ENCODE results near the gene GPC6.

DNA sequence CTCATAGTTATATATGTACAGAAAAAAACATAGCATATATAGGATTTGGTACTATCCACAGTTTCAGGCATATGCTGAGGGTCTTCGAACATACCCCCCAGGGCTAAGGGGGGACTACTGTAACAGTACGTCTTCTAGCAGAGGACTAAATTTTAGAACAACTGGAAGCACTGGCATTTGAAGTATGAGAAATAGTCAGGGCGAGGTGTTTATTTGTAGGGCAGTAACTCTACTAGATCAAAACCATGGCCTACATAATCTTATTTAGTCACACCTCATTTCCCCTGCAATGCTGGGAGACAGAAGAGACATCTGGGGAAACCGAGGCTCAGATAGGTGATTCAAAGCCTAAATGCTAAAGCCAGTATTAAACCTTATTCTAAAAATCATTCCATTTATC lies 1007.2 kb downstream of the GPC6 start:
- TF ChIP-seq POLR2A (IDR thresholded peaks at IDR 0.05) (no peak), POLR2AphosphoS5 (IDR thresholded peaks at IDR 0.05; ENCODE audit: insufficient read depth in 1 of 2, low read depth in 1 of 2) (no peak)
- TF ChIP-seq, protein P1, sequence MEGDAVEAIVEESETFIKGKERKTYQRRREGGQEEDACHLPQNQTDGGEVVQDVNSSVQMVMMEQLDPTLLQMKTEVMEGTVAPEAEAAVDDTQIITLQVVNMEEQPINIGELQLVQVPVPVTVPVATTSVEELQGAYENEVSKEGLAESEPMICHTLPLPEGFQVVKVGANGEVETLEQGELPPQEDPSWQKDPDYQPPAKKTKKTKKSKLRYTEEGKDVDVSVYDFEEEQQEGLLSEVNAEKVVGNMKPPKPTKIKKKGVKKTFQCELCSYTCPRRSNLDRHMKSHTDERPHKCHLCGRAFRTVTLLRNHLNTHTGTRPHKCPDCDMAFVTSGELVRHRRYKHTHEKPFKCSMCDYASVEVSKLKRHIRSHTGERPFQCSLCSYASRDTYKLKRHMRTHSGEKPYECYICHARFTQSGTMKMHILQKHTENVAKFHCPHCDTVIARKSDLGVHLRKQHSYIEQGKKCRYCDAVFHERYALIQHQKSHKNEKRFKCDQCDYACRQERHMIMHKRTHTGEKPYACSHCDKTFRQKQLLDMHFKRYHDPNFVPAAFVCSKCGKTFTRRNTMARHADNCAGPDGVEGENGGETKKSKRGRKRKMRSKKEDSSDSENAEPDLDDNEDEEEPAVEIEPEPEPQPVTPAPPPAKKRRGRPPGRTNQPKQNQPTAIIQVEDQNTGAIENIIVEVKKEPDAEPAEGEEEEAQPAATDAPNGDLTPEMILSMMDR (IDR thresholded peaks at IDR 0.05) = no peak

Measured in vagina (tissue), 2 donors.